GM18867 (cell line): ENCODE data around the gene SP1.
A peak's percentile ranks its signal among the peaks of the same experiment; 100 is the strongest.
"Not testable (repeated sequence)": the region's sequence is repeated elsewhere in the genome, so short reads cannot be mapped to it uniquely, and the experiment has no call there.

ENCODE experiments used
- ATAC-seq: cut with Tn5 transposase; IDR thresholded peaks from one replicate; pipeline ENCODE4 v1.9.1; 2021; ENCODE audit warnings: mild to moderate bottlenecking, moderate library complexity; ENCODE audit not compliant: unreplicated experiment

SP1 gene

GRCh38 chr12:53380104-53380793 is at the start of gene SP1:
SP1 (plus strand) TSS chr12:53380176; CDS start chr12:53380292, 116 bp downstream.
- ATAC-seq, result peak; percentile 51

- no peak for ATAC-seq
Measured at GRCh38 chr12:53330671-53331070, 49.3 kb upstream of the SP1 start.

- ATAC-seq, result not testable (repeated sequence)
Measured at GRCh38 chr12:53332339-53332738, 47.6 kb upstream of the SP1 start.

GRCh38 chr12:53332744-53333143 is 47.2 kb upstream of the SP1 start:
- ATAC-seq, result no peak

GRCh38 chr12:53333289-53333688 is 46.7 kb upstream of the SP1 start:
- ATAC-seq, result no peak

GRCh38 chr12:53333845-53334244 is 46.1 kb upstream of the SP1 start:
- no peak for ATAC-seq

GRCh38 chr12:53334822-53335221 is 45.2 kb upstream of the SP1 start:
- ATAC-seq, result no peak

- ATAC-seq, result no peak
Measured at GRCh38 chr12:53336181-53336681, 43.7 kb upstream of the SP1 start, which contains the start of gene SP7. SP7 (minus strand) TSS chr12:53336354; CDS start chr12:53335646, 708 bp downstream.

GRCh38 chr12:53338017-53338416 is 42.0 kb upstream of the SP1 start:
- no peak for ATAC-seq

GRCh38 chr12:53338916-53339315 is 41.1 kb upstream of the SP1 start:
- ATAC-seq, result no peak

- no peak for ATAC-seq
Measured at GRCh38 chr12:53340398-53340797, 39.6 kb upstream of the SP1 start.

- no peak for ATAC-seq
Measured at GRCh38 chr12:53343449-53343848, 36.5 kb upstream of the SP1 start.

GRCh38 chr12:53343969-53344368 is 36.0 kb upstream of the SP1 start:
- ATAC-seq, result no peak

- no peak for ATAC-seq
Measured at GRCh38 chr12:53344487-53344823, 35.5 kb upstream of the SP1 start.

GRCh38 chr12:53344824-53345485 is 35.0 kb upstream of the SP1 start:
- peak; percentile 53 for ATAC-seq

GRCh38 chr12:53345486-53346188 is 34.3 kb upstream of the SP1 start:
- ATAC-seq, result peak; percentile 11

- ATAC-seq, result no peak
Measured at GRCh38 chr12:53346491-53346890, 33.5 kb upstream of the SP1 start.

GRCh38 chr12:53347905-53348304 is 32.1 kb upstream of the SP1 start:
- no peak for ATAC-seq

GRCh38 chr12:53352331-53353256 is 27.4 kb upstream of the SP1 start:
- ATAC-seq, result peak; percentile 76

GRCh38 chr12:53353257-53353655 is 26.7 kb upstream of the SP1 start:
- ATAC-seq, result no peak

GRCh38 chr12:53355121-53355520 is 24.9 kb upstream of the SP1 start:
- no peak for ATAC-seq
